ENCODE results near the gene CORO1C. TPM values are rescaled to one million over a fixed set of nuclear protein-coding genes. Genes with fewer than 3 reads are reported as not detected.

Gene CORO1C
- total RNA-seq, 1 donor from 2014 or later: 65.3 TPM

DNA sequence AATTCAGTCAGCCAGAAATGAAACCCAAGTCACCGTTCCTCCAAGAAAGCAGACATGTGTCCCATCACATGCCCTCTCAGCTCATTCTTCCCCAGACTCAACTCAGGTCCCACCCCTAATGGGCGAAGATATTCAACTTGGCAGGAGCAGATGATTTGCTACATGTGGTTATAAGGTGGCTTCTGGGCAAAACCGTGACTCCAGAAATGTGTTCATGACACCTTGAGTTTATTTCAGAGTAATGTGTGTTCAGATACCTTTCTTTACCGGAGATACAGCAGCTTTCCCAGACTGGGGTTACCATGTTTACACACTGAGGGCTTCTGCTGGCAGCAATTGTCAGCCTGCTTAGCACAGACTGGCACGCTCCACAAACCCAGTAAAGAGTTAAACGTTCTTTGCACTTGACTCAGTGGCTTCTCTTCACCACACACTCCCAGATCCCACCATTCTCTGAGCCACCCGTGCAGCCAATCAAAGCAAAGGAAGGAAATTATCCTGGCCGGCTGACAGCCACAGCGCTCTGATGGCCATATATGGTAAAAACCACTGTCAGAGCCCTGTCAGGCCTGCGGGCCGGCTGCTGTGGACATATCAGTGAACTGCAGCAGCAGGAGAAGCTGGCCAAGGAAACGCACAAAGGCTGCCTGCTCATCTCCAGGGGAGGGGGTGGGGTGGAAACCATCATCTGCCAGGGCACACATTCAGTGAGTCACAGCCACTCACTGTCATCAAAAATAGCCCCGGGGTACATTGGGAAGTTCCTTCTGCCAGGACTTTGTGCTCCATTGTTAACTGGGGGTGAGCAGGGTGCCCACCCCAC lies 39.9 kb downstream of the CORO1C start:
- DNase-seq (ENCODE audit: low spot score in 2 of 2, unreplicated experiment in 2 of 2): peak; percentile 74 to 82
- Mint-ChIP-seq H3K36me3 (no peaks in the 10 kb centered on the region), H3K27me3 (ENCODE audit: low read depth) (no peaks in the 10 kb centered on the region), H3K4me3 (no peak overlapping the region), H3K4me1 (peaks cover 60% of the 10 kb centered on the region), H3K27ac (peak overlapping the region; percentile 94), H3K9me3 (no peaks in the 10 kb centered on the region)
- TF ChIP-seq, protein P1, sequence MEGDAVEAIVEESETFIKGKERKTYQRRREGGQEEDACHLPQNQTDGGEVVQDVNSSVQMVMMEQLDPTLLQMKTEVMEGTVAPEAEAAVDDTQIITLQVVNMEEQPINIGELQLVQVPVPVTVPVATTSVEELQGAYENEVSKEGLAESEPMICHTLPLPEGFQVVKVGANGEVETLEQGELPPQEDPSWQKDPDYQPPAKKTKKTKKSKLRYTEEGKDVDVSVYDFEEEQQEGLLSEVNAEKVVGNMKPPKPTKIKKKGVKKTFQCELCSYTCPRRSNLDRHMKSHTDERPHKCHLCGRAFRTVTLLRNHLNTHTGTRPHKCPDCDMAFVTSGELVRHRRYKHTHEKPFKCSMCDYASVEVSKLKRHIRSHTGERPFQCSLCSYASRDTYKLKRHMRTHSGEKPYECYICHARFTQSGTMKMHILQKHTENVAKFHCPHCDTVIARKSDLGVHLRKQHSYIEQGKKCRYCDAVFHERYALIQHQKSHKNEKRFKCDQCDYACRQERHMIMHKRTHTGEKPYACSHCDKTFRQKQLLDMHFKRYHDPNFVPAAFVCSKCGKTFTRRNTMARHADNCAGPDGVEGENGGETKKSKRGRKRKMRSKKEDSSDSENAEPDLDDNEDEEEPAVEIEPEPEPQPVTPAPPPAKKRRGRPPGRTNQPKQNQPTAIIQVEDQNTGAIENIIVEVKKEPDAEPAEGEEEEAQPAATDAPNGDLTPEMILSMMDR (IDR thresholded peaks at IDR 0.05; ENCODE audit: unreplicated experiment): no peak

DNA sequence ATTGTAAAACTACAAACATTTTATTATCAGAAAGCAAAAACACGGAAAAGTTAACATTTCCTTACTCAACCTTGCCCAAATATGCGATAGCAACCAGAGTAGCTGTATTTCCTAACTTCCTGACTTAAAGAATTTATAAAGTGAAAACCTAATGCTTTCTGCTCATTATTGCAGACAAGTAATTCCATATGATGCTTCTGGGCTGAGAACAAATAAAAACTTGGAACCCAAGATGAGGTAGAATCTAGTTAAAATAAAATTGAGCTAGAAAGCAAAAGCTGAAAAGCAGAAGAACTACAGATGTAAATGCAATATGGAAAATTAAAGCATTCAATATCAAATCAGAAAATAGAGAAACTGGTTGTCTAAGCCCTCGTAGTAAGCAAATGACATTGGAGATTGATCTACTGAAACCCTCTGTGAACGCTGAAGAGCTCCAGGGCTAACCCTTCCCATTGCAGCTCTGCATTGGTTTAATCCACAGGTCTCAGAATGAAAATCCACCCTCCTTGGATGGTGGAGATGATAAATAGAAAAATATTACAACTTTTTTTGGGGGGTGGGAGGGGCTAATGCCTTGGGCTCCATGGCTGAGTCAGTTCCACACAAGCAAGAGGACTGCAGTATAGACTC lies 40.7 kb downstream of the CORO1C start:
- Mint-ChIP-seq H3K9me3 (no peaks in the 10 kb centered on the region), H3K27me3 (ENCODE audit: low read depth) (no peaks in the 10 kb centered on the region), H3K4me3 (no peak overlapping the region), H3K4me1 (peaks cover 60% of the 10 kb centered on the region), H3K36me3 (no peaks in the 10 kb centered on the region), H3K27ac (peak overlapping the region; percentile 94)
- TF ChIP-seq, protein P1 (IDR thresholded peaks at IDR 0.05; ENCODE audit: unreplicated experiment): no peak
- no peak for DNase-seq (ENCODE audit: low spot score in 2 of 2, unreplicated experiment in 2 of 2)

DNA sequence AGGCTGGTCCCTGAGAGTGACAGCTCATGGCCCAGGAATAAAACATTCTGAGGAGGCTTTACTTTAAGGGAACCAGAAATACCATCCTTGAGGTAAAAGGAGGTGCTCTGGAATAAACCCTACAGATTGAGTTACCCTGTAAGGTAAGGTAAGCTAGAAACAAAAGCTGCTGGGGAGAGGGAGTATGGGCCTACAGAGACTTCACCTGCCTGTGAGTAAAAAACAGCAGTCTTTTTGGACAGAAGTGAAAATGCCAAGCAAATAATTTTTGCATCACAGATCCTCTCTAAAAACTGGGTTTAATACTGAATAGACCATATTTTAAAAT lies 41.2 kb downstream of the CORO1C start:
- H3K4me1 Mint-ChIP-seq: peaks cover 60% of the 10 kb centered on the region
- no peaks in the 10 kb centered on the region for H3K27me3 Mint-ChIP-seq (ENCODE audit: low read depth)
- TF ChIP-seq, protein P1 (IDR thresholded peaks at IDR 0.05; ENCODE audit: unreplicated experiment): no peak
- H3K4me3 Mint-ChIP-seq: no peak overlapping the region
- DNase-seq (ENCODE audit: low spot score in 2 of 2, unreplicated experiment in 2 of 2): no peak
- no peaks in the 10 kb centered on the region for H3K9me3 Mint-ChIP-seq
- H3K27ac Mint-ChIP-seq: peak overlapping the region; percentile 94
- H3K36me3 Mint-ChIP-seq: no peaks in the 10 kb centered on the region

DNA sequence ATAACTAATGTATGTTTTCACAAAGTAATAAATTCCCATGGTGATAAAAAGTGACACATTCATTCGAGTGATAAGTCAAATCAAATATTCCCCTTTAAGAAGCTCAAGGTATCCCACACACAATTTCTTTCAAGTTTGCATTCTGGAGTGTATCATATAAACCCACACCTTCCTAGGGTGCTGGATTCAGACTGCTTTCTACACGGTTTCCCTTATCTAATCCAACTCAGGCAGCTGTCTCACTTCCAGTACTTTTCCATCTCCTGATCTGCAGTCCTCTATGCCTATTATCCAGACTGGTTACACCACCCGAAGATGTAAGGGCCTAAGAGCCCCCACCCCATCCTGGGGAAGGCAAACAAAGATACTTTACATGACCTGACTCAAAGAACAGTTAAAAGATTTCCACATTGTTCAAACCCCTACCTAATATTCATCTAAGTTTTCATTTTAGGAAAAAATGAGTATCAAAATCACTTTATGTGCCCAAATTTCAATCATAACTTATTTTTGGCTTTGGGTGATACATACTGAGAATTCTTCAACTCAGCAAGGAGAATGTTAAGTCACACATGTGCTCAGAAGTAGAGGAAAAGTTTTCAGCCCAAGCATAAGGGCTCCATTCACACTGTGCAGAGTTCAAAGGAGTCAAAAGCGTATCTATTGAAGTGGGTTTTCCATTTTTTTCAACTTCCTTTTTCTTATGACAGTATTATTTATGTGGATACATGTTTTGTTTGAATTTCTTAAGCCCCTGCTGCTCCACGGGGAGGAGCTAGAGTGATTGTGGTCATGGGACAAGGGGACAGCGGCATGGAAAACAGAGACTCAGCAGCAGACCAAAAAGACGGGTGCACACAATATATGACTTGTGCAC lies 41.8 kb downstream of the CORO1C start:
- DNase-seq (ENCODE audit: low spot score in 2 of 2, unreplicated experiment in 2 of 2): no peak
- Mint-ChIP-seq H3K4me3 (no peak overlapping the region), H3K27ac (peak overlapping the region; percentile 94), H3K9me3 (no peaks in the 10 kb centered on the region), H3K4me1 (peaks cover 63% of the 10 kb centered on the region), H3K27me3 (ENCODE audit: low read depth) (no peaks in the 10 kb centered on the region), H3K36me3 (no peaks in the 10 kb centered on the region)
- TF ChIP-seq, protein P1 (IDR thresholded peaks at IDR 0.05; ENCODE audit: unreplicated experiment): no peak

DNA sequence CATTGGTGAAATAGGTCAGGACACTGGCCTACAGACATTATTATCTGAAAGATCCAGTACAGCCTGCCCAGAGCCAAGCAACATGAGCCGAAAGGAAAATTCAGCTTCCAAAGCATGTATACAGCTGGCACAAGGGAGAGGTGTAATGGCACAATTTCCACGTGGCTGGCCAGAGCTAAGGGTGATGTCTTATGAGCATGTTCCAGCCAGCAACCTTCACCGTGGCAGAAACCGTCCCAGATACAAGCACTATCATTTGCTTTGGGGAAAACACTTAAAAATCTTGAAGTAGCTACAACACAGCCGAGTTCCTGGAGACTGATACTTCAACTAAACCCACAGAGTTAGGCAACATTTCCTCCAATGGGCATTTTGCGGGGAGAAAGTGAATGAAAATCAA lies 44.5 kb downstream of the CORO1C start:
- Mint-ChIP-seq H3K4me1 (peaks cover 52% of the 10 kb centered on the region), H3K36me3 (no peaks in the 10 kb centered on the region), H3K27me3 (ENCODE audit: low read depth) (no peaks in the 10 kb centered on the region), H3K4me3 (no peak overlapping the region), H3K27ac (peak overlapping the region; percentile 9), H3K9me3 (no peaks in the 10 kb centered on the region)
- no peak for DNase-seq (ENCODE audit: low spot score in 2 of 2, unreplicated experiment in 2 of 2)
- TF ChIP-seq, protein P1 (IDR thresholded peaks at IDR 0.05; ENCODE audit: unreplicated experiment): no peak

Data from mesothelial cell of epicardium (in vitro differentiated cells).